ENCODE results near the gene RIPOR1.

DNA sequence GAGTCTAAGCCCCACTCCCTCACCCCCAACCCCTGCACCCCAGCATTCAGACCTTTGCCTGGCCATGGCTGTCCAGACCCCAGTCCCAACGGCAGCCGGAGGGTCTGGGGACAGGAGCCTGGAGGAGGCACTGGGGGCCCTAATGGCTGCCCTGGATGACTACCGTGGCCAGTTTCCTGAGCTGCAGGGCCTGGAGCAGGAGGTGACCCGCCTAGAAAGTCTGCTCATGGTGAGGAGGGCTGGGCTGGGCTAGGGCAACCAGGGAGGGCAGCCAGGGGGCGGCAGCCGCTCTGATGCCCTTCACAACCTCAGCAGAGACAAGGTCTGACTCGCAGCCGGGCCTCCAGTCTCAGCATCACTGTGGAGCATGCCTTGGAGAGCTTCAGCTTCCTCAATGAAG, 14.4 kb downstream of the RIPOR1 start:
- TF ChIP-seq ZNF70 (CRISPR knock-in tag; IDR thresholded peaks at IDR 0.05) = no peak
- no peak for TF ChIP-seq RARB (CRISPR knock-in tag; IDR thresholded peaks at IDR 0.05)

Measured in SK-N-SH treated with all-trans-retinoic acid at 6 μM for 48 hours (cell line).